Thymus (tissue), 11 donors: ENCODE measurements around the gene SON. TPM values are rescaled to one million over a fixed set of nuclear protein-coding genes. Genes with fewer than 3 reads are reported as not detected.
"Not testable (repeated sequence)": the region's sequence is repeated elsewhere in the genome, so short reads cannot be mapped to it uniquely, and the experiment has no call there.

Experiments used
- DNase-seq, 9 donors: peaks; one replicate each; pipeline ENCODE4 v3.0.0-alpha.2; 2013; ENCODE audit warnings: low spot score in 9 of 9, low read depth in 6 of 9, missing footprints in 1 of 9
- H3K27ac ChIP-seq, 2 donors: one replicate each; pipeline ENCODE4 v1.5.1; 2013; ENCODE audit warnings: control low read depth in 1 of 2, low read depth in 1 of 2, low read length in 1 of 2, mild to moderate bottlenecking in 1 of 2, moderate library complexity in 1 of 2
- H3K27me3 ChIP-seq, 2 donors: one replicate each; pipeline ENCODE4 v1.5.1; 2013; ENCODE audit warnings: low read length in 1 of 2; ENCODE audit not compliant: control insufficient read depth in 2 of 2, insufficient read depth in 1 of 2
- H3K36me3 ChIP-seq, 2 donors: one replicate each; pipeline ENCODE4 v1.5.1; 2013; ENCODE audit warnings: low read length in 1 of 2, mild to moderate bottlenecking in 1 of 2, moderate library complexity in 1 of 2; ENCODE audit not compliant: control insufficient read depth in 2 of 2, insufficient read depth in 2 of 2
- H3K4me1 ChIP-seq, 2 donors: one replicate each; pipeline ENCODE4 v1.5.1; 2013; ENCODE audit warnings: low read length in 2 of 2; ENCODE audit not compliant: control insufficient read depth in 2 of 2, insufficient read depth in 2 of 2
- H3K4me3 ChIP-seq, 2 donors: one replicate each; pipeline ENCODE4 v1.5.1; 2013; ENCODE audit warnings: low read length in 2 of 2, control low read depth in 1 of 2, mild to moderate bottlenecking in 1 of 2
- H3K9me3 ChIP-seq, 2 donors: one replicate each; pipeline ENCODE4 v1.5.1; 2013; ENCODE audit warnings: low read length in 1 of 2, mild to moderate bottlenecking in 1 of 2; ENCODE audit not compliant: control insufficient read depth in 2 of 2, insufficient read depth in 1 of 2
- WGBS: extraction: QIAGEN DNeasy Blood & Tissue Kit; methylation state at CpG from one replicate; pipeline ENCODE4 v1.1.7; 2013; 5-methylcytosine and 5-hydroxymethylcytosine counted together
- polyA plus RNA-seq: library from polyadenylated mRNA; stranded (reverse); fragments of 200-250 nt; gene quantifications from one replicate; pipeline ENCODE4 v1.2.3, GENCODE V29; 2013
- total RNA-seq: library from RNA; stranded (reverse); fragments of 120-200 nt; gene quantifications from one replicate; pipeline ENCODE4 v1.2.4, GENCODE V29; 2013
- donor health status: healthy.

Gene SON
- total and polyA plus RNA-seq, 2 donors: 100 to 265 TPM

GRCh38 chr21:33560965-33561364 is 18.1 kb downstream of the SON start:
- Histone ChIP-seq H3K4me3 (no peak overlapping the region), H3K4me1 (no peaks in the 10 kb centered on the region), H3K9me3 (no peaks in the 10 kb centered on the region), H3K36me3 (peaks cover 23 to 70% of the 10 kb centered on the region in 2 donors), H3K27me3 (no peaks in the 10 kb centered on the region), H3K27ac (no peak overlapping the region)
- DNase-seq: no peak

- no peaks in the 10 kb centered on the region for H3K4me1 ChIP-seq
- no peaks in the 10 kb centered on the region for H3K9me3 ChIP-seq
- no peaks in the 10 kb centered on the region for H3K27me3 ChIP-seq
- H3K27ac ChIP-seq: no peak overlapping the region
- DNase-seq: no peak
- peaks cover 23 to 67% of the 10 kb centered on the region in 2 donors for H3K36me3 ChIP-seq
- 97% methylated on average over 2 of the region's 2 CpGs for WGBS
- no peak overlapping the region for H3K4me3 ChIP-seq
Observed at GRCh38 chr21:33561373-33561772, 18.5 kb downstream of the SON start.

- H3K4me1 ChIP-seq: no peaks in the 10 kb centered on the region
- H3K4me3 ChIP-seq: no peak overlapping the region
- H3K9me3 ChIP-seq: no peaks in the 10 kb centered on the region
- no peaks in the 10 kb centered on the region for H3K27me3 ChIP-seq
- peaks cover 19 to 63% of the 10 kb centered on the region in 2 donors for H3K36me3 ChIP-seq
- WGBS: 98% methylated on average over 2 of the region's 2 CpGs
- no peak for DNase-seq
- no peak overlapping the region for H3K27ac ChIP-seq
Observed at GRCh38 chr21:33562389-33562788, 19.6 kb downstream of the SON start.

GRCh38 chr21:33566514-33566913 is 23.7 kb downstream of the SON start:
- no peaks in the 10 kb centered on the region for H3K9me3 ChIP-seq
- DNase-seq: no peak
- no peak overlapping the region for H3K4me3 ChIP-seq
- peaks cover 19 to 53% of the 10 kb centered on the region in 2 donors for H3K36me3 ChIP-seq
- WGBS: 96% methylated on average over 2 of the region's 2 CpGs
- no peak overlapping the region for H3K27ac ChIP-seq
- H3K27me3 ChIP-seq: no peaks in the 10 kb centered on the region
- no peaks in the 10 kb centered on the region for H3K4me1 ChIP-seq

- Histone ChIP-seq H3K9me3 (no peaks in the 10 kb centered on the region), H3K27me3 (no peaks in the 10 kb centered on the region), H3K36me3 (peaks cover 19 to 55% of the 10 kb centered on the region in 2 donors), H3K4me3 (no peak overlapping the region), H3K4me1 (no peaks in the 10 kb centered on the region), H3K27ac (no peak overlapping the region)
- DNase-seq: no peak
- WGBS: 97% methylated on average over 6 of the region's 6 CpGs
Observed at GRCh38 chr21:33567914-33568313, 25.1 kb downstream of the SON start.

GRCh38 chr21:33568448-33568847 is 25.6 kb downstream of the SON start:
- Histone ChIP-seq H3K4me1 (no peaks in the 10 kb centered on the region), H3K36me3 (peaks cover 19 to 59% of the 10 kb centered on the region in 2 donors), H3K9me3 (no peaks in the 10 kb centered on the region), H3K27me3 (no peaks in the 10 kb centered on the region), H3K4me3 (no peak overlapping the region), H3K27ac (no peak overlapping the region)
- 94% methylated on average over 2 of the region's 2 CpGs for WGBS
- no peak for DNase-seq

GRCh38 chr21:33569991-33570390 is 27.2 kb downstream of the SON start:
- Histone ChIP-seq H3K27ac (no peak overlapping the region), H3K9me3 (no peaks in the 10 kb centered on the region), H3K36me3 (peaks cover 16 to 66% of the 10 kb centered on the region in 2 donors), H3K4me1 (no peaks in the 10 kb centered on the region), H3K27me3 (no peaks in the 10 kb centered on the region), H3K4me3 (no peak overlapping the region)
- DNase-seq: no peak
- 98% methylated on average over 5 of the region's 5 CpGs for WGBS

GRCh38 chr21:33572350-33572749 is 29.5 kb downstream of the SON start:
- Histone ChIP-seq H3K27me3 (no peaks in the 10 kb centered on the region), H3K27ac (no peak overlapping the region), H3K36me3 (peaks cover 24 to 77% of the 10 kb centered on the region in 2 donors), H3K9me3 (no peaks in the 10 kb centered on the region), H3K4me1 (no peaks in the 10 kb centered on the region), H3K4me3 (no peak overlapping the region)
- no peak for DNase-seq
- 93% methylated on average over 3 of the region's 3 CpGs for WGBS

- peaks cover 12 to 60% of the 10 kb centered on the region in 2 donors for H3K36me3 ChIP-seq
- H3K4me1 ChIP-seq, DNase-seq, H3K27me3 ChIP-seq, H3K4me3 ChIP-seq, H3K27ac ChIP-seq, H3K9me3 ChIP-seq: not testable (repeated sequence)
- 96% methylated on average over 2 of the region's 2 CpGs for WGBS
Observed at GRCh38 chr21:33576741-33577141, 33.9 kb downstream of the SON start.

- H3K27me3 ChIP-seq: no peaks in the 10 kb centered on the region
- H3K9me3 ChIP-seq: no peaks in the 10 kb centered on the region
- no peak overlapping the region for H3K4me3 ChIP-seq
- H3K27ac ChIP-seq: no peak overlapping the region
- H3K4me1 ChIP-seq: no peaks in the 10 kb centered on the region
- no peak for DNase-seq
- peaks cover 16 to 52% of the 10 kb centered on the region in 2 donors for H3K36me3 ChIP-seq
- 98% methylated on average over 2 of the region's 2 CpGs for WGBS
Observed at GRCh38 chr21:33578214-33578613, 35.4 kb downstream of the SON start.
